IMR-90 (cell line): ENCODE measurements around the gene RAET1E. TPM values are rescaled to one million over a fixed set of nuclear protein-coding genes. Genes with fewer than 3 reads are reported as not detected.

Experiments used
- ATAC-seq: fragments of 200-7000 bp; cut with Tn5 transposase; 2 replicates; pipeline ENCODE4 v1.9.1; 2020; ENCODE audit warnings: low read depth, mild to moderate bottlenecking, moderate library complexity
- BruUV-seq: library from RNA; stranded (reverse); fragments of 400-500 nt; replicated peaks from 2 replicates; lab custom pipeline; 2021; lab: Mats Ljungman, UMichigan
- CTCF ChIA-PET: fragments of 300-600 bp; formaldehyde crosslinking; extraction: SDS; loops from one replicate; lab custom pipeline; 2021; ENCODE audit warnings: antibody characterized with exemption; lab: Yijun Ruan, JAX
- POLR2A ChIA-PET: fragments of 300-600 bp; sonication (Branson Sonifier 250); formaldehyde crosslinking; loops from one replicate; lab custom pipeline; 2022; ENCODE audit warnings: antibody characterized with exemption; ENCODE audit not compliant: unreplicated experiment; lab: Charles Lee
- DNase-seq: peaks from one replicate; pipeline ENCODE4 v3.0.0; 2013
- H2AFZ ChIP-seq: replicated peaks from 2 replicates; pipeline ENCODE3; 2013; ENCODE audit warnings: low read length, mild to moderate bottlenecking; ENCODE audit not compliant: poor library complexity
- H2AK5ac ChIP-seq: 2 replicates; pipeline ENCODE4 v1.6.1; 2013; ENCODE audit warnings: low read depth, low read length, inconsistent platforms
- H2AK9ac ChIP-seq: replicated peaks from 2 replicates; pipeline ENCODE3; 2013; ENCODE audit warnings: mild to moderate bottlenecking, low read depth, low read length, moderate library complexity; ENCODE audit not compliant: poor library complexity
- H2BK120ac ChIP-seq: 2 replicates; pipeline ENCODE4 v1.6.1; 2013; ENCODE audit warnings: low read depth, low read length, inconsistent platforms
- H2BK15ac ChIP-seq: 3 replicates; pipeline ENCODE4 v1.6.1; 2013; ENCODE audit warnings: low read depth, low read length, inconsistent platforms
- H2BK20ac ChIP-seq: 2 replicates; pipeline ENCODE4 v1.6.1; 2013; ENCODE audit warnings: low read depth, mild to moderate bottlenecking, inconsistent platforms, low read length, moderate library complexity
- H2BK5ac ChIP-seq: 2 replicates; pipeline ENCODE4 v1.6.1; 2013; ENCODE audit warnings: mild to moderate bottlenecking, low read depth, low read length, inconsistent platforms; ENCODE audit not compliant: poor library complexity, severe bottlenecking
- H3K14ac ChIP-seq: replicated peaks from 2 replicates; pipeline ENCODE4 v1.6.1; 2013; ENCODE audit warnings: low read depth, low read length, inconsistent platforms
- H3K18ac ChIP-seq: 2 replicates; pipeline ENCODE4 v1.6.1; 2013; ENCODE audit warnings: low read depth, low read length, control low read depth
- H3K23ac ChIP-seq: 2 replicates; pipeline ENCODE4 v1.6.1; 2013; ENCODE audit warnings: low read depth, low read length, inconsistent platforms
- H3K27ac ChIP-seq: 2 replicates; pipeline ENCODE4 v1.5.1; 2013; ENCODE audit warnings: mild to moderate bottlenecking, control low read depth, low read length; ENCODE audit not compliant: insufficient read depth
- H3K27me3 ChIP-seq: 2 replicates; pipeline ENCODE4 v1.6.1; 2013; ENCODE audit warnings: low read length; ENCODE audit not compliant: control insufficient read depth, insufficient read depth
- H3K36me3 ChIP-seq: 2 replicates; pipeline ENCODE4 v1.6.1; 2013; ENCODE audit warnings: low read length, mixed read lengths; ENCODE audit not compliant: control insufficient read depth, insufficient read depth
- H3K4ac ChIP-seq: 2 replicates; pipeline ENCODE4 v1.6.1; 2013; ENCODE audit warnings: low read depth, low read length, inconsistent platforms
- H3K4me1 ChIP-seq: 2 replicates; pipeline ENCODE4 v1.6.1; 2013; ENCODE audit warnings: low read length, mixed read lengths; ENCODE audit not compliant: control insufficient read depth, insufficient read depth
- H3K4me2 ChIP-seq: 2 replicates; pipeline ENCODE4 v1.6.1; 2013; ENCODE audit warnings: low read depth, mild to moderate bottlenecking, control low read depth, low read length, moderate library complexity
- H3K4me3 ChIP-seq: 2 replicates; pipeline ENCODE4 v1.5.1; 2013; ENCODE audit warnings: low read depth, mild to moderate bottlenecking, control low read depth, low read length, moderate library complexity; ENCODE audit not compliant: insufficient read depth
- H3K56ac ChIP-seq: 2 replicates; pipeline ENCODE4 v1.6.1; 2013; ENCODE audit warnings: low read length, inconsistent platforms; ENCODE audit not compliant: insufficient read depth; ENCODE audit errors: extremely low read depth
- H3K79me1 ChIP-seq, 2 experiments: 2 replicates each; pipeline ENCODE4 v1.6.1; 2013; ENCODE audit warnings: low read length in 2 of 2, inconsistent platforms in 1 of 2, low read depth in 1 of 2
- H3K9ac ChIP-seq: 2 replicates; pipeline ENCODE4 v1.6.1; 2013; ENCODE audit warnings: low read depth, low read length, control low read depth
- H3K9me1 ChIP-seq: 2 replicates; pipeline ENCODE4 v1.6.1; 2013; ENCODE audit warnings: low read length, inconsistent platforms; ENCODE audit not compliant: insufficient read depth
- H3K9me3 ChIP-seq: 2 replicates; pipeline ENCODE4 v1.6.1; 2013; ENCODE audit warnings: low read length; ENCODE audit not compliant: control insufficient read depth, insufficient read depth
- H4K20me1 ChIP-seq: 2 replicates; pipeline ENCODE4 v1.6.1; 2013; ENCODE audit warnings: low read length, inconsistent platforms; ENCODE audit not compliant: insufficient read depth
- H4K5ac ChIP-seq: 2 replicates; pipeline ENCODE4 v1.6.1; 2013; ENCODE audit warnings: mild to moderate bottlenecking, low read depth, low read length, control low read depth
- H4K8ac ChIP-seq, 2 experiments: 2 replicates each; pipeline ENCODE4 v1.6.1; 2013; ENCODE audit warnings: low read depth in 2 of 2, low read length in 2 of 2, control low read depth in 1 of 2, inconsistent platforms in 1 of 2
- H4K91ac ChIP-seq: 2 replicates; pipeline ENCODE4 v1.6.1; 2013; ENCODE audit warnings: low read depth, low read length, inconsistent platforms; ENCODE audit not compliant: insufficient read depth
- CEBPB ChIP-seq: IDR thresholded peaks from 2 replicates; pipeline ENCODE4 v1.6.1; 2012; ENCODE audit warnings: low read depth, low read length, improper control_type of control experiment
- ELK1 ChIP-seq: fragments of 150-350 bp; IDR thresholded peaks from 2 replicates; pipeline ENCODE4 v1.6.1; 2016; ENCODE audit warnings: low read depth, mild to moderate bottlenecking, low read length, moderate library complexity, borderline replicate concordance
- FOS ChIP-seq: fragments of 150-350 bp; IDR thresholded peaks from 2 replicates; pipeline ENCODE4 v1.6.1; 2016; ENCODE audit warnings: low read depth, low read length
- RAD21 ChIP-seq: IDR thresholded peaks from 2 replicates; pipeline ENCODE4 v1.6.1; 2012; ENCODE audit warnings: low read length, improper control_type of control experiment
- WGBS, 2 experiments: methylation state at CpG; one replicate each; pipeline versions ENCODE4 v1.1.5 to v1.1.7; 2013; ENCODE audit warnings: missing lambda C conversion rate in 2 of 2; ENCODE audit not compliant: insufficient read length in 1 of 2; ENCODE audit errors: extremely low coverage in 2 of 2; 5-methylcytosine and 5-hydroxymethylcytosine counted together
- dilution Hi-C: fragments of 300-500 bp; cut with HindIII; formaldehyde crosslinking; loops from one replicate; pipeline ENCODE4 v1.14.3; 2018; ENCODE audit warnings: low sequenced_read_pairs; ENCODE audit not compliant: unreplicated experiment
- in situ Hi-C: fragments of 300-500 bp; cut with MboI; formaldehyde crosslinking; loops from 3 replicates; pipeline ENCODE4 v1.14.3; 2019; ENCODE audit warnings: low sequenced_read_pairs, inconsistent platforms, mixed read lengths
- intact Hi-C: fragments of 100-400 bp; cut with micrococcal nuclease; formaldehyde crosslinking; loops from 2 replicates; pipeline ENCODE4 v1.10.0; 2022
- polyA plus RNA-seq, 3 experiments: library from polyadenylated mRNA; depleted of rRNA; stranded (reverse); fragments of >200 nt; gene quantifications; 2 replicates each; pipeline ENCODE4 v1.2.3, GENCODE V29; 2012; ENCODE audit warnings: low replicate concordance in 1 of 3
- total RNA-seq: library from RNA; depleted of rRNA; stranded (reverse); fragments of >200 nt; gene quantifications from 2 replicates; pipeline ENCODE4 v1.2.3, GENCODE V29; 2012

RAET1E gene
- total and polyA plus RNA-seq, 2 of the 4 experiments (the other 2 are of a cell fraction) = not detected

GRCh38 chr6:149931501-149931900 lies 33.6 kb upstream of the RAET1E start:
- dilution Hi-C loops (no loop called here), intact Hi-C loops (loop anchor here (5.0 to 10.0 kb wide), 2 partner anchors 406 to 883 kb away; no protein-coding TSS in a partner anchor), in situ Hi-C loops (loop anchor here (10.0 to 25.0 kb wide), 2 partner anchors 406 to 883 kb away; no protein-coding TSS in a partner anchor)
- H3K4ac ChIP-seq = no peak overlapping the region
- ChIA-PET POLR2A (no interaction called here), CTCF (no interaction called here)
- ATAC-seq (no peak), DNase-seq (no peak)
- H2AFZ ChIP-seq = no peak overlapping the region
- H2BK15ac ChIP-seq = no peak overlapping the region
- H4K20me1 ChIP-seq = no peaks in the 10 kb centered on the region
- H3K36me3 ChIP-seq = no peaks in the 10 kb centered on the region
- H3K23ac ChIP-seq = no peak overlapping the region
- no peak overlapping the region for H3K9ac ChIP-seq
- H3K27ac ChIP-seq = no peak overlapping the region
- no peaks in the 10 kb centered on the region for H3K79me1 ChIP-seq
- H3K14ac ChIP-seq = no peak overlapping the region
- WGBS, 2 experiments = no CpG with 5 or more reads among the region's 6 CpGs
- H4K91ac ChIP-seq = no peak overlapping the region
- H3K4me1 ChIP-seq = no peaks in the 10 kb centered on the region
- no peak overlapping the region for H2BK5ac ChIP-seq
- H2BK20ac ChIP-seq = no peak overlapping the region
- H3K9me3 ChIP-seq = no peaks in the 10 kb centered on the region
- no peak overlapping the region for H4K5ac ChIP-seq
- no peak overlapping the region for H4K8ac ChIP-seq
- H3K4me3 ChIP-seq = no peak overlapping the region
- H2BK120ac ChIP-seq = no peak overlapping the region
- no peaks in the 10 kb centered on the region for H3K9me1 ChIP-seq
- H3K56ac ChIP-seq = no peak overlapping the region
- no peak overlapping the region for H2AK9ac ChIP-seq
- H3K27me3 ChIP-seq = peaks cover 36% of the 10 kb centered on the region
- TF ChIP-seq FOS (no peak), RAD21 (no peak), ELK1 (no peak), CEBPB (no peak)
- no peak overlapping the region for H2AK5ac ChIP-seq
- H3K18ac ChIP-seq = no peak overlapping the region
- BruUV-seq = no TSS peak
- H3K4me2 ChIP-seq = no peak overlapping the region
